ENCODE data around the gene PRSS36.
"Not testable (repeated sequence)": the region's sequence is repeated elsewhere in the genome, so short reads cannot be mapped to it uniquely, and the experiment has no call there.

Gene PRSS36

GRCh38 chr16:31141489-31142108 lies 8.3 kb downstream of the PRSS36 start:
- no peak for DNase-seq

- DNase-seq, result not testable (repeated sequence)
These were observed 8.8 kb downstream of the PRSS36 start for GRCh38 chr16:31141071-31141469.

GRCh38 chr16:31138621-31139578 lies 11.0 kb downstream of the PRSS36 start:
- DNase-seq, result no peak

GRCh38 chr16:31136822-31137499 lies 12.9 kb downstream of the PRSS36 start:
- DNase-seq, result not testable (repeated sequence)

- no peak for DNase-seq
These were observed 13.6 kb downstream of the PRSS36 start for GRCh38 chr16:31136287-31136662.

- DNase-seq, result no peak
These were observed 14.2 kb downstream of the PRSS36 start, which contains the start of gene PRSS8 for GRCh38 chr16:31135535-31136286. Gene PRSS8 (minus strand): TSS chr16:31135727. CDS start chr16:31135498, 229 bp downstream.

GRCh38 chr16:31134625-31135534 lies 15.0 kb downstream of the PRSS36 start:
- peak; percentile 57 for DNase-seq

GRCh38 chr16:31134091-31134571 lies 15.7 kb downstream of the PRSS36 start:
- DNase-seq, result peak; percentile 16

GRCh38 chr16:31133046-31133501 lies 16.8 kb downstream of the PRSS36 start:
- DNase-seq, result no peak

- DNase-seq, result no peak
These were observed 17.4 kb downstream of the PRSS36 start for GRCh38 chr16:31132303-31132979.

- DNase-seq, result no peak
These were observed 18.0 kb downstream of the PRSS36 start for GRCh38 chr16:31131841-31132271.

GRCh38 chr16:31131416-31131815 lies 18.4 kb downstream of the PRSS36 start:
- DNase-seq, result no peak

GRCh38 chr16:31130899-31131298 lies 19.0 kb downstream of the PRSS36 start:
- DNase-seq, result no peak

GRCh38 chr16:31130336-31130891 lies 19.5 kb downstream of the PRSS36 start:
- no peak for DNase-seq

GRCh38 chr16:31129568-31130335 lies 20.1 kb downstream of the PRSS36 start:
- DNase-seq, result no peak

- no peak for DNase-seq
These were observed 20.9 kb downstream of the PRSS36 start for GRCh38 chr16:31128711-31129567.

- no peak for DNase-seq
These were observed 22.7 kb downstream of the PRSS36 start for GRCh38 chr16:31127182-31127581.

- DNase-seq, result no peak
These were observed 24.0 kb downstream of the PRSS36 start for GRCh38 chr16:31125844-31126243.

All from NCI-H1092 treated with DMSO at 0.1 percent for 48 hours (cell line).